Cortex of kidney (tissue), 1 donor: ENCODE data around the gene TNKS2.
"Not testable (repeated sequence)": the region's sequence is repeated elsewhere in the genome, so short reads cannot be mapped to it uniquely, and the experiment has no call there.

Source experiments
- DNase-seq: peaks from one replicate; lab custom pipeline; 2025; lab: John Stamatoyannopoulos, UW

Gene TNKS2

DNA sequence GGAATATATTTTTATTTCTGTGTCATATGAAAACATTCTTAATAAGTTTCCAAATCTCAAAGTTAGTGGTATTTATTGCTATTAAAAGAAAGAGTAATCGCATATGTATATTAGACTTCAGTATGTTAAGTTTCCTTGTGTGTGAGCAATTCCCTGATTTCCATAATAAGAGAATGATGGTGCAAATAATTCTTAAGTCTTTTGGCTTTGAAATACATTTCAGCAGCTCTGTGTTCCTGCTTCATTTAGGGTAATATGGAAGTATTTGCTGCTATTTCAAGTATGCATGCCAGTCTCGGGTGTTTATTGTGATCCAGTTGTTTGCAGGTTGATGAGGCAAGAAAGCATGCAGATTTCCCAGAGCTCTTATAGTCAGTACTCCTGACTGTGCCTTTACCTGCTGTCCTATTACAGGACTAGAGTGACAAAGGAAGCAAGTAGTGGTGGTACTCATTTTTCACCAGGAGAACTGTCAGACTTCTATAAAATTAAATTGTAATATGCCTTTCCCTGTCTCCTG, 67.4 kb downstream of the TNKS2 start:
- DNase-seq: no peak

- no peak for DNase-seq
Measured at GRCh38 chr10:91875156-91875555, 76.9 kb downstream of the TNKS2 start.

DNA sequence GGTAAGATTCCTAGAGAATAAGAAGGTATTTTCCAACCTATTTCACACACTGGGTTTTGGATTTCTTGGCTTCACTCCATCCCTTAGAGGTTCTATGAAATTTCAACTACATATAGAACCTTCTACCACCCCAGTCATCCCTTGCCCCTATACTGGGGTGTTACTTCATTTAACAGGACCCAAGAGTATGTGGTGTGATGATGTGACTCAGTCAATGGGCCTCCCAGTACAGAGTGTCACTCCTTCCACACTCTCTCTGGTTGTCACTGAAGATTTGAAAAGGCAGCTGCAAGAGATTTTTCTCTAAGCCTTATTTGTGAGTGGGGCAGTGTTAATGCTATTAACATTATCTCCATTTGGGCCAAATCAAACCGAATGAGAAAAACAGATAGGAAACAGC, 77.6 kb downstream of the TNKS2 start:
- no peak for DNase-seq

DNA sequence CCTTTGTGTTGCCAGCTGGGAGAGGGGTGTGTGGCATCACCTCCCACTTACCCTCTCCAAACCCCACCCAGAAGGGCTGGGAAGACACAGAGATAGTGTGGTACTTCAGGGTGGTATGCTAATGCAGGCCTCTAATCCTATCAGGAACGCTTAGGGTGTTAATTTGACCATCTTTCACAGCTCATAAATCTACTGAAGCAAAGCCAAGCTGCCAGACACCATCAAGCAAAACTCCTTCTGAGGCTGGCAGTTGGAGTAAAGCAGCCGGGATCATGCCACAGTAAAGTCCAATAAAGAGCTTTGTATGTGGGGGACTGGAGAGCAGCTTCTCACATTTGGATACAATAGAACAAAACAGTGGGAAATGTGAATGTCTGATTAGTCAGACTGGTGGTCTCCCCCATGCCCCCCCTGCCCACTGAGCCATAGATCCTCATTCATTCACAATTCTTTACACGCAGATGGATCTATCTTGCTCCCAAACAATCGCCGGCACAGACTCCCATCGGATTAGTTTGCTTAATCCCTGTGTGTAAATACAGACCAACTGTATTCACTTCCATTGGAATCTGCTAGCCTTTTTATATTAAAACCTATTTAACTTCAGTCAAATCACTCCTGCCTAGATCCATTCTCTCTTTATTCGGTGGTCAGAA, 81.4 kb downstream of the TNKS2 start:
- DNase-seq: no peak

DNA sequence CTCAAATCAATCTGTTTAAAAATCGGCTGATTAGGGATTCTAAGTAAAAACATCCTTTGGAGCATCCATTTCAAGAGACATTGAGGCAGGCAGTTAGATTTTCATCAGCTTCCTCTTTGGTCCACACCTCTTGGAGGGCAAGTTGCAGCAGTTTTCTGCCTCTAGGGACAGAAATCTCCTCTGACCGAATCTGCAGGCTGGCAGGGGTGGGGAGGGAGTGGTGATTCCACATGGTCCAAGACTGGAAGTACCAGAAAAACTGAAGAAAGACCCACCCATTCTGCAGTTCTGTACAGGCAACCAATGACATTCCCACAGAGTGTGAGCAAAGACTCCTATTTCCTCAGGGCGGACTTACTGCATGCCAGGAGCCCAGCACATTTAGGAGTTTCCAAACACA, 82.1 kb downstream of the TNKS2 start:
- DNase-seq: no peak

DNA sequence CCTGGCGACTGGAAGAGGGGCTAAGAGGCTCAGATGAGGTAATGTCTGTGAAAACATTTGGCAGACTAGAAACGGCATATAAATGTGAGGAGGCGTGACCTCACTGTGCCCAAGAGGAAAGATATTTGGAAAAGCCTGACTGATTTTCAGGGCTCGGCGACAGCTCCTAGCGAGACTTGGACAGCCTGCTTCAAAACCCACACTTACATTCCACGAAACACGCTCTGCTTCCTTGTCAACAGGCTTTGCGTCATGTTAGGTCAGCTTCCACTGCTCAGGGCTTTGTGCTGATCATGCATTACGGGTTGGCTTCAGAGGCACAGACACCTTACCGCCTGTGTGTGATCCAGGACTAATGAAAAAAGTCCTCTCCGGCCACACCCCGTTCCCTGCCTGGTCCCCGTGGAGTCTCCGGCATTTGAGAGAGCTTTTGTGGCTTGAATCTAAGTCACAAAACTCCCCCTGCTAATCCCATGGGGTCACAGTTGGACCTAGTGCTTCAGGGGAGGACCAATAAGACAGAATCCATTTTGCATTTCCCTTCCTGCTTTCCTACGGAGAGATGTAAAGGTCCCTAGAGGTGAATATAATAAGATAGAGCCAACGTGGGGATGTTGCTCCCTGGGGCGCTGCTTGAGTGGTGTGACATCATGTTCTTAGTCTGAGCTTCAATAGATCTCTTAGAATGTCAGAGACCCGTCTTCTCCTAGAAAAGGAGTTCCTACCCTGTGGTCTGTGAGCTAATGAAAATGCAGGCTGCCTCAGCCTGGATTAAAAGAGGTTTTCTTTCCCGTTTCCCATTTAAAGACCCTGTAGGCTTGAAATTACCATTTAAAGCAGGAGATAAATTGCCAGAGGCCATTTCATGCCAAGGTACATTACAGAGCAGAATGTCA, 85.6 kb downstream of the TNKS2 start:
- no peak for DNase-seq

- no peak for DNase-seq
Measured at GRCh38 chr10:91884536-91884935, 86.3 kb downstream of the TNKS2 start.

DNA sequence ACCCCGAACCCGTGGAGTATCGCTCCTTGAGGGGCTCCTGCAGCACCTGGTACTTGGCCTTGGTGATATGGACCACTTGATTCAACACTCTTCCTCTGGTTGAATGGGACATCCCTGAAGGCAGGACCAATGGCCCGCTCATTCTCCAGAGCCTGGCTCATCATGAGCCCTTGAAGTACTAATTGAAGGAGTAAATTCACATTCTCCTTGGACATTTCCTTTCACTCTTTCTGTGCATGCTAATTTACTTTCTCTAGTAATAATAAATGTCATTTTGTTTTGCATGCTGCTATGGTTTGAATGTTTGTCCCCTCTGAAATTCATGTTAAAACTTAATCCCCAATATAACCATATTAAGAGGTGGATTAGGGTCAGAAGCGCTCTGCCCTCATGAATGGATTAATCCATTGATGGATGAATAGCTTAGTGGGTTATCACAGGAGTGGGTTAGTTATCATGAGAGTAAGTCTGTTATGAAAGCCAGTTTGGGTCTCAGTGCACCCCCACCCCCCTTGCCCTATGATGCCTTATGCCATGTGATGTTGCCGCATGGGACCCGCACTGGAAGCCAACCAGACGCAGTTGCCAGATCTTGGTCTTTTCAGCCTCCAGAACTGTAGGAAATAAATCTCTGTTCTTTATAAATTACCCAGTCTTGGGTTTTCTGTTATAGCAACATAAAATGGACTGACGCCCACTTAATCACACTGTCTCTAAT, 87.3 kb downstream of the TNKS2 start:
- no peak for DNase-seq

GRCh38 chr10:91886954-91887271, 88.7 kb downstream of the TNKS2 start:
- DNase-seq: no peak

- DNase-seq: no peak
Measured at GRCh38 chr10:91887272-91888076, 89.2 kb downstream of the TNKS2 start.

DNA sequence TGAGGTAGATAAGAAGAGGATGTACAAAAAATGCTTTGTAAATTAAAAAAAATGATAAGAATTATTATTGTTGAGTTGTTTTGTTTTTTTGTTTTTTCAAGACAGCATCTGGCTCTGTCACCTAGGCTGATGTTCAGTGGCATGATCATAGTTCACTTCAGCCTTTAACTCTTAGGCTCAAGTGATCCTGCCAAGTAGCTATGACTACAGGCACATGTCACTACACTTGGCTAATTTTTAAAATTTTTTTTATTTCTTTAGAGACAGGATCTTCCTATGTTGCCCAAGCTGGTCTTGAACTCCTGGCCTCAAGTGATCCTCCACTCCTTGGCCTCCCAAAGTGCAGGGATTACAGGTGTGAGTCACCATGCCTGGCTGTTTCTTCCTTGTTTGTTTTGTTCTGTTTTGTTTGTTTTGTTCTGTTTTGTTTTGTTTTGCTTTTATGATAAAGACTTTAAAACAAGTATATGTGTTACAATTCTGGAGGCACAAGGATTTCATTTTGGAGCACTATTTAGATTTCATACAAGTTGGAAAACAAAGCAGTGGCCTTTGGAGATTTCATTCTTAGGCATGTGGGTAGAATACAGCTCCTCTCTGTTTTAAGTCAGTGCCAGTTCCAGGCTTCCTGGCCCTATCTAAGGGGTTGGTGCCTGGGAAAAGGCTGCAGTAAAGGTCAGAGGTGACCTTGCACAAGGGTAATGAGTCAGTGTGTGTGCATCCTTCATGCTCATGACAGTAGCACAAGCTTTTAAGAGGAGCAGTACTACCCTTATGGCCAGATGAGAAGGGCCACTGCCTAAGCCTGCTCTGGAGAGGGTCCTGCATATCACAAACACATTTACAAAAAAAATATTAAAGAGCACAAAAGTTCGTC, 93.1 kb downstream of the TNKS2 start:
- no peak for DNase-seq

- no peak for DNase-seq
Measured at GRCh38 chr10:91893051-91893450, 94.8 kb downstream of the TNKS2 start.

GRCh38 chr10:91894261-91894685, 96.0 kb downstream of the TNKS2 start:
- not testable (repeated sequence) for DNase-seq

DNA sequence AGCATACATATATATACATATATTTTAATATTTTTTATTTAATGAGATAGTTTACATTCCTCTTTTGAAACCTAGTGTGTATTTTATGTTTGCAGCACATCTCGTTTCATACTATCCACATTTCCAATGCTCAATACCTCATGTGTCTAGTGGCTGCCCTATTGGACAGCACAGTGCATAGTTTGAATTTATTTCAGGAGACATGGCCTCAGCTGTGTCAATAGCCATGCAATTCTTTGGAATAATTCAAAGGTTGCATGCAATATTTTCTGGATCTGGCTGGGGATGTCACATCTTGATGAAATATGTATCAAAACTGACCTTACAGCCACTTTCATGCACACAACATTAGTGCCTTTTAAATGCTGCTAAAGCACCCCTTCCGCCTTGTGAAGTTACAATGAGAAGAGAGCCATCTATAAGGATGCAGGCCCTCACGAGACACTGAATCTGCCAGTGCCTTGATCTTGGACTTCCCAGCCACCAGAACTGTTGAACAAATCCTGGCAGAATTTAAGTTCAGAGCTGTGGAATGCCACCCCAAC, 98.1 kb downstream of the TNKS2 start:
- no peak for DNase-seq

- DNase-seq: no peak
Measured at GRCh38 chr10:91897421-91897820, 99.2 kb downstream of the TNKS2 start.

DNA sequence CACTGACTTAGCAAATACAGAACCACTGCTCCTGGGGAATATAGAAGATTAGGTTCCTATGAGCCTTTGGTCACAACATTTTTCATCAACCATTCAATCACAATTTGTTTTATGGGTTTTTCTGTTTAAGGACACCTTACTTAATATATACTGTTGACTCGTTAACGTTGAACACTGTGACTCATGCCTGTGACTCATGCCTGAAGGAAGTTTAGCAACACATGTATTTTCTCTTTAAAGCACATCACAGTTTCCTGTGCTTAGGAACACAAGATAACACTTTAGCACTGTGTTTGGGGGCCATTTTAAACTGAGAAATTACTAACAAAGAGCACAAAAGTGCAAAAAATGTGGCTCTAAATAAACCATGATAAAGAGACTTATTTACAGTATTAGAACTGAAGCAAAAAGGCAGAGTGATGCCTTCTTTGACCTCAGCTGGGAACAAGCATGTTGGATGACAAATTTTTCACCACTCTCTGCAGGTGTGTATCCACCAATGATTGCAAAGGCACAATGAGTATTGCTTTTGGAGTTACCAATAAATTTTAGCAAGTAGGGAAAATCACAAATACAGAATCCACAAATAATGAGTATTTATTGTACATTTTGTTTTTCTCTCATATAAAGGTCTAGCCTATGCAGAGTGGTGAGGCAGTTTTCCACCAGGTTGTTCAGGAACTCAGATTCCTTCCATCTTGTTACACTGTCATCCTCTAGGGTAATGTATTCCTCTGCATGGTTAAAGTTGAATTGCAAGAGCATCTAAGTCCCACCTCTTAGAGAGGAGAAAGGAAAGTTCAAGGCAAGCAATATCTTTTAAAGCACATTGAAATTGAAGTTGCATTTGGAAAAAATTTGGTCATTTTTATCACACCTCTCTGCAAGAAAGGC, 103.8 kb downstream of the TNKS2 start:
- DNase-seq: no peak

DNA sequence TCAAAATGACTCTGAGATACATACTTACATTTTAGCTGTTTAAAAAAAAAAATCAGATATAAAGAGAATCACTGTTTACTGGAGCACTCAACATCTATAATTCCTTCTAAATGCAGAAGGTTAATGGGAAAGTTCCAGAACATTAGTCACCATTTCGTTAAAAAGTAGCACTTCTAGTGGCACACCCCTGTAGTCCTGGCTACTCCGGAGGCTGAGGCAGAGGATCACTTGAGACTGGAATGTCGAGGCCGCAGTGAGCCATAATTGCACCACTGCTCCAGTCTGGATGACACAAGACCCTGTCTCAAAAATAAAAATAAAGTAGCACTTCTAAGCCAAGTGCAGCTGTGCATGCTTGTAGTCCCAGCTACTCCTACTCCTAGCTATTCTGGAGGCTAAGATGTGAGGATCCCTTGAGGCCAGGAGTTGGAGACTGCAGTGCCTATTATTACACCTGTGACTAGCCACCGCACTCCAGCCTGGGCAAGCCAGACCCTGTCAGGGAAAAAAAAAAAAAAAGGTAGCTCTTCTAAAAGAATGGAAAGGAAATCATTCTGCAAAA, 108.9 kb downstream of the TNKS2 start:
- no peak for DNase-seq

GRCh38 chr10:91907914-91908336, 109.7 kb downstream of the TNKS2 start:
- DNase-seq: no peak
